PFSK-1 (cell line): ENCODE results near the gene ECHS1.

Experiments used
- FOXP2 ChIP-seq: optimal IDR thresholded peaks from 2 replicates; pipeline ENCODE3; 2011; ENCODE audit warnings: borderline replicate concordance, control low read depth, inconsistent platforms; ENCODE audit not compliant: insufficient read depth; ENCODE audit errors: extremely low read length, extremely low read depth
- POLR2AphosphoS5 ChIP-seq: IDR thresholded peaks from 2 replicates; pipeline ENCODE4 v1.6.1; 2012; ENCODE audit warnings: low read depth, mild to moderate bottlenecking, control low read depth, low read length, moderate library complexity
- REST ChIP-seq, 2 experiments: IDR thresholded peaks; 2 replicates each; pipeline versions ENCODE4 v1.6.1 to v1.8.0; 2011 to 2012; ENCODE audit warnings: low read depth in 2 of 2, low read length in 2 of 2, control low read depth in 1 of 2, inconsistent platforms in 1 of 2, mild to moderate bottlenecking in 1 of 2, moderate library complexity in 1 of 2; ENCODE audit not compliant: insufficient read depth in 1 of 2
- SIN3A ChIP-seq: IDR thresholded peaks from 2 replicates; pipeline ENCODE4 v1.6.1; 2012; ENCODE audit warnings: mild to moderate bottlenecking, low read length, moderate library complexity, borderline replicate concordance; ENCODE audit not compliant: insufficient read depth
- TAF1 ChIP-seq: IDR thresholded peaks from 2 replicates; pipeline ENCODE4 v1.6.1; 2012; ENCODE audit warnings: low read length, control low read depth, borderline replicate concordance; ENCODE audit not compliant: insufficient read depth

ECHS1 gene

GRCh38 chr10:133328358-133329343 lies 44.5 kb downstream of the ECHS1 start:
- no peak for TF ChIP-seq SIN3A
- TF ChIP-seq TAF1, result no peak
- TF ChIP-seq POLR2AphosphoS5, result no peak
- TF ChIP-seq FOXP2, result no peak
- TF ChIP-seq REST (IDR thresholded peaks at IDR 0.05; ENCODE audit: insufficient read depth in 1 of 2, low read depth in 2 of 2, low read length in 2 of 2), result no peak

GRCh38 chr10:133327651-133328357 lies 45.4 kb downstream of the ECHS1 start:
- TF ChIP-seq REST (IDR thresholded peaks at IDR 0.05; ENCODE audit: insufficient read depth in 1 of 2, low read depth in 2 of 2, low read length in 2 of 2) (no peak), TAF1 (no peak), POLR2AphosphoS5 (no peak), FOXP2 (no peak), SIN3A (no peak)

DNA sequence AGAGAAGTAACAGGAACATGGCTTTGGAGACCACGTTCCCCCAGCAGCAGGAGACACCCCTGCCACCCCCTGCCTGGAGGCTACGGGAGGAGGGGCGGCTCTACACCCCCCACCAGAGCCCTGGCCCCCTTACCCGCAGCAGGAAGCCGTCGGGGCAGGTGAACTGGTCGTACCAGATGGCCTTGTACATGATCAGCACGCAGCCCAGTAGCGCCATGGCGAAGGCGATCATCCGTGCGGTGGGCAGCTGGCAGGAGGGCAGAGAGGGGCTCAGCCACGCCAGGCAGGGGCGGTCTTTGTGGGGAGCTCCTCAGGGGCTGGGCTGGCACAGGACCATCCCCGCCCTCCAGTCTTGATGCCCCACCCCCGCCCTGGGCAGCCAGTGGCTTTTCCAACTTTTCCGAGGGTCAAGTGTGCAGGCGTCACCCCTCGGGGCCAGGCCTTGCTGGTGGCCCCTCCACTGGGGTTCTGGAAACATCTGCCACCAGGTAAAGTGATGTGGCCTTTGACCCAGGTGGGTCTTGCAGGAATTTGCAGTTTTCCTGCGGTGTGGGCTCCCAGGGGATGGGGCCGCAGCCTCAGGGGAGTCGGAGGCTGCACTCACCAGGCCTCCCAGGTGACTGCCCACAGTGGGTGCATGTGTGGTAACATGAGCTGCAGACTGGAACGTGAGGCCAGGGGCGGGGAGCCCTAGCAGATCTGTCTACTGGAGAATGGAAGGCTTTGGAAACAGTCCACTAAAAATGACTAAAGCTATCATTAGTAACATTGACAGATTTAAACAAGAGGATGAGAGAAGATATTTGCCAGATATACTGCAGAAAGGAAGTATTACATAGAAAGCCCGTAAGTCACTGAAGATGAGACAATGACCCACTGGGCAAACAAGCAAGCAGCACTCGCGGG lies 46.2 kb downstream of the ECHS1 start:
- TF ChIP-seq POLR2AphosphoS5 (no peak), SIN3A (no peak), FOXP2 (no peak), TAF1 (no peak), REST (IDR thresholded peaks at IDR 0.05; ENCODE audit: insufficient read depth in 1 of 2, low read depth in 2 of 2, low read length in 2 of 2) (no peak)

DNA sequence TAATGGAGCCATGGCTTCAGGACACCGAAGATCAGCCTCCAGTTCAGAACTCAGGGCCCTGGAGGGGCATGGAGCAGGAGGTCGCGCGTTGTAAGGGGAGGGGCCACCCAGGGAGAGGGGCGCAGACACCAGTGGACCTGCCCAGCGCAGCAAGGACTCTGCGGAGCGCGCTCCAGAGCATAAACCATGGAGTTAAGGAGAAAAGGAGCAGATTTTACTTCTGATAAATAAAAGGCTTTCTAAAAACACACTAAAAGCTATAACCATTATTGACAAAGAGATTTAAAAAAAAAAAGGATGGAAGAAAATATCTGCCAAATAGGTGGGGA lies 47.0 kb downstream of the ECHS1 start:
- no peak for TF ChIP-seq SIN3A
- no peak for TF ChIP-seq TAF1
- no peak for TF ChIP-seq FOXP2
- no peak for TF ChIP-seq POLR2AphosphoS5
- TF ChIP-seq REST (IDR thresholded peaks at IDR 0.05; ENCODE audit: insufficient read depth in 1 of 2, low read depth in 2 of 2, low read length in 2 of 2), result no peak
